Measurements from ENCODE around the gene SLC23A2.
"Not testable (repeated sequence)": the region's sequence is repeated elsewhere in the genome, so short reads cannot be mapped to it uniquely, and the experiment has no call there.

Gene SLC23A2

DNA sequence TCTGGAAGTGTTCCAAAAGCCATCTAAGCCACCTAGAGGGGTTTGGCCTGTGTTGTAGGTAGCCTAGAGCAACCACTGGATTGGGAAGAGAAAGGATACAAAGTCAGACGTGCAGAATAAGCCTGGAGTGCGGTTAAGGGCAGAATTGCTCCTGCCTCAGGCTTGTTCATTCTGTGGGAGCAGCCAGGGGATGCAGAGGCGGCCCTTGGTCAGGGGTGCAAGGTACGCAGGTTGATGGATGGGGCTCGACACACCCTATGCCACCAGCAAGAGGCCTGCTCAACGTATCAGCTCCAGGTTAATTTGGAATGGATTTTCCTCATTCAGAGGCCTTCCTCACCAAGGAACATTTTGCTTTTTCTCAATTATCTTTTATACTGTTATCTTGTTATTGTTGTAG, 129.8 kb downstream of the SLC23A2 start:
- DNase-seq = no peak

GRCh38 chr20:4870906-4871305, 130.4 kb downstream of the SLC23A2 start:
- DNase-seq = no peak

- peak; percentile 67 for DNase-seq
These were observed 131.8 kb downstream of the SLC23A2 start for GRCh38 chr20:4869290-4870193.

DNA sequence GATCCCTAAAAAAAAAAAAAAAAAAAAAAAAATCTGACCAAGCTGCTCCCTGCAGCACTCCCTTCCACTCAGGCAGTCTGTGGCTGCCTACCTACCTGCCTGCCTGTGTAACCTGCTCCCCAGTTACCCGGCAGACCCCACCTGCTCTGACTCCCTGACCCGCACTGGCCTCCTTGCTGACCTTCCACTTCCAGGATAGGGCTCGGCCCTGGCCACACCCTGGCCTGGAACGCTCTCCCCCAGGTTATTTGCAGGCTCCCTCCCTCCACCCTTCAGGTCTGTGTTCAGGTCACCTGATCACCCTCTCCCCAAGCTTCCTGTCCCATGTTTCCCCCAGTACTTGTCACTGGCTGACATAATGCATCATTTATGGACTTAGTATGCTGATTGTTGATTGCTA, 134.3 kb downstream of the SLC23A2 start:
- DNase-seq = no peak

DNA sequence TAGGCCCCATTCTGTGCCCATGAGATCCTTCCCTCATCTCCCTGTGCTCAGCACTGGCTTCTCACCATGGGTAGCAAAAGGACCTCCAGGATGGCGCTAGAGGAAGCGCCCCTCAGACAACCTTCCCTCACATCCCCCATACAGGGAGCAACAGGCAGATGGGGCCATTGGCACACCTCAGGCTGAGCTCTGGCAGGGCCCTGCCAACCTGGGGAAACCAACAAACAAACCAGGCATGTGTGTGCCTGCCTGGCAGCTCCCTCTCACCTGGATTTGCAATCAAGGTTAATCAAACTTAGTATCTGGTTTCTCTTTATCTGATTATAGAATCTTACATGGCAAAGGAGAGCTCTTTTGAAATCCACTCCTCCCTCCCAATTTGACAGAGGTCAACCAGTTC, 134.9 kb downstream of the SLC23A2 start:
- no peak for DNase-seq

DNA sequence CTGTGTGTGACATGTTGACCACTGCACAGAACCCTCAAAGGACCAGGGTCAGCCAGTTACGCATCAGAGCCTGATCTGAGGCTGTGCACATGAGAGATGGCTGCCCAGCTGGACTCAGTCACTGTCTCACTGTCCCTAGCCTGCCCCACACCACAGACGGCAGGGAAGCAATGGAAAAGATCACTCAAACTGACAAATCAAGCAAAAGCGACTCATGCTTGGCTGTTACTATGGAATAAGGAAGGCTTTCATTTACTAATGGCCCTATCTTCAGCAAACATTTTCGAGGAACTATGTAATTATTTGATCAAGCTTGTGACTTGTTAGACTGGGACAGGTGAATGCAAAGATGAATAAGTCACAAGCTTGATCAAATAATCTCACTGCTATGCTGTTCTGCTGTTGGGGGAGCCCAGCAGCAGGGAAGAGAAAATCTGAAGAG, 137.0 kb downstream of the SLC23A2 start:
- DNase-seq = no peak

DNA sequence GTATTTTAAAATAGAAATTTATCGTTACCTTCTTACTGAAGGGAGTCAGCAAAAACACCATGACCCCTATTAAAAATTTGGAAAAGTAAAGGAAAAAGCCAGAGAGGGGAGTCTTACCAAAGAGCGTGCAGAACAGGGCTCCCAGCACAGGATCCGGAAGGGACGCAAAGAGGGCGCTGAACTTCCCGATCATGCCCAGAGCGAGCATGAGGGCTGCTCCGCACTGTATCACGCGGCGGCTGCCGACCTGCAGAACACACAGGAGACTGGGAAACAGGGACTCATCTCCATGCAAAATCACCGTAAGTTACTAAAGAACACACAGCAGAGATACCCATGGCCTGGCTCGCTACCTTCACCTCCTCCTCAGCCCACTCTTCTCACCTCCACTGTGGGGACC, 138.6 kb downstream of the SLC23A2 start:
- DNase-seq = no peak

- DNase-seq = no peak
These were observed 139.3 kb downstream of the SLC23A2 start for GRCh38 chr20:4861961-4862360.

DNA sequence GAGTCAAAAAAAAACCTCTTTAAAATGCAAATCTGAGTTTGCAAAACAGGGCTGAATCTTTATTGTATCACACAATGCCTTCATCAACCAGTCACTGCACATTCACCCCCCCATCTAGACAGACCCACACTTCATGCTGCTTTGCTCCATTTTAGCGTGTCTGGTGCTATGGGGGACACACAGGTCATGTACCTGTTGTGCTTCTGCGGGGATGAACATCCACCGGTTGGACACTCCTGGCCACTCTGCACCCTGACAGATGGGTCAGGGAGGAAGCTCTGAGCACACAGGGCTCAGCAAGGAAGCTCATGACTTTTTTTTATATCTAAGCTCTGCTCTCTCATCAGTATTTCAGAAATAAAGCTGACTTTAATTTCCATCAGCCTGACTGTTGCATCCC, 143.3 kb downstream of the SLC23A2 start:
- no peak for DNase-seq

DNA sequence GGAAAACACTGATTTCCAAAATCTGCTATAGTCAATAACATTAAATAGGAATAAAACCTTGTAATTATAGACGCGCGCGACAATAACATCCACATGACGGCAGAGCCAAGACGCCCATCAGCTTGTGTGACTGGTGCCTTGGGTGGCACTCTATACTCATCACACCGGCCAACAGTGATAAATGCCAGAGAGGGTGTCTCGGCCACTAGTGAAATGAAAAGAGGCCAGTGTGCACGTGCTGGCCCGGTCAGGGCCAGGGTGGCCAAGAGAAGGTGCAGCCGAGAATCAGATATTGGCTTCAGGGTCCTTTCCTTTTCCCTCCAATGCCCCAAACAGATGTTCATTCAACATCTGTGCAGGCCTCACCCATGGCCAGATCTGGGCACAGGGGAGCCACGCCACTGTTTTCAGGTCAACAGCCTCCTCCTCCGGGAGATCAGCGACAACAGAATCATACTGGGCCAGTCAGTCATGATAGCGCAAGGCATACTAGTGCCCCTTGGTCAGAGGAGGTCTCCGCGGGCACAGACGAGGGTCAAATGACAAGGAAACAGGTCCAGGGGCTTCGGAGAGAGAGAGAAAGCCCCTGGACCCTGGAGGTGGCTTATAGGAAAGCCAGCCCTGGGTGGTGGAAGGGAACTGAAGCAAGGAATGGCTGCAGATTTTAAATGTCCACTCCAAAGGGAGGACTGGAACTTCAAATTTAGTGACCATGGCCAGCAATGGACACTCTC, 145.1 kb downstream of the SLC23A2 start:
- no peak for DNase-seq

DNA sequence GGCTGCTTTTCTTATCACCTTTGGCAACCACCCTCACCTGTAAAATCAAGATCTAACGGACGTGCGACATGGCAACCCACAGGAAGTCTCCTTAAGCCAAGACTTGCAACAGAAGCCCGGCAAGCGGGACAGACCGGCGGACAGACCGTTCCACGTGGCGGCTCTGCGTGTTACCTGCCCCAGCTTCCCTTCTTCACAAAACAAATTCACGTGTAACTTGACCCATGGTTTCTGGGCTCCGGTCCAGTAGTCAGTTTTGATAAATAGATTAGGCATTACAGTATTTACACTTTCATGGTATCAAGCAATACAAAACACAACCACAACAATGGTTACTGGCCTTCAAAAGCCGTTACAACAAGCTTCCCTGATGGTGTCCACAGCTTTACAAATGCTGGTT, 145.8 kb downstream of the SLC23A2 start:
- no peak for DNase-seq

DNA sequence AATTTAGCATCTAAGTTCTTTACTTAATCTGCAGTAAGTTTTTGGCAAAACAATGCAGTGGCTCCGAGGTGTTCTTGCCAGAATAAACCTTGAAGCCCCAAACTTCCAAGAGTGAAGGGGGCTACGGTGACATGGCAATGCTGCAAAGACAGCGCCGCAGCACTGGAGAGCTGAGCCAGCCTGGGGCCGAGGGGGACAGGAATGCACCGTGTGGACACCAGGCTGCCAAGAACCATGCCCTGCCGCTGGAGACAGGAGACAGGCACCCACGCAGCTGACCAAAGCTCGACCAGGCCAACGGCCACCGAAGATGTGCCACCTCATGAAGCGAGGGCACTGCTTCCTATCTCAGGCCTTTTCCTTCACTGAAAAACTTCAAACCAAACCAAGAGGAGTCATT, 146.2 kb downstream of the SLC23A2 start:
- no peak for DNase-seq

DNA sequence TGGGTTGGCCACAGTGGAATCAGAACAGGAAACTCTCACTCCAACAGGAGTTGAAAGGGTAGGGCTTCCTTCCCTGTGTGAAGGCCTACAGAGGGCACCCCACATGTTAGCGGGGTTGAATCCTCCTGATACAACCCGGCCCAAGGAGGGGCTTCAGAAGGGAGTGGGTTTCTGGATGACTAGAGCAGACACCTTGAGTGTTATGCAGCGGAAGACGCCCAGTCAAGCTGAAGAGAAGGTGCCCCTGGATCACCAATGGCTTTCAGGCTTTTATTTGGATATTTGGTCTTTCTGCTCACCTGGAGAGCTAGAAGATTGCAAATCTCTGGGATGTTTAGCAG, 146.8 kb downstream of the SLC23A2 start:
- DNase-seq = no peak

DNA sequence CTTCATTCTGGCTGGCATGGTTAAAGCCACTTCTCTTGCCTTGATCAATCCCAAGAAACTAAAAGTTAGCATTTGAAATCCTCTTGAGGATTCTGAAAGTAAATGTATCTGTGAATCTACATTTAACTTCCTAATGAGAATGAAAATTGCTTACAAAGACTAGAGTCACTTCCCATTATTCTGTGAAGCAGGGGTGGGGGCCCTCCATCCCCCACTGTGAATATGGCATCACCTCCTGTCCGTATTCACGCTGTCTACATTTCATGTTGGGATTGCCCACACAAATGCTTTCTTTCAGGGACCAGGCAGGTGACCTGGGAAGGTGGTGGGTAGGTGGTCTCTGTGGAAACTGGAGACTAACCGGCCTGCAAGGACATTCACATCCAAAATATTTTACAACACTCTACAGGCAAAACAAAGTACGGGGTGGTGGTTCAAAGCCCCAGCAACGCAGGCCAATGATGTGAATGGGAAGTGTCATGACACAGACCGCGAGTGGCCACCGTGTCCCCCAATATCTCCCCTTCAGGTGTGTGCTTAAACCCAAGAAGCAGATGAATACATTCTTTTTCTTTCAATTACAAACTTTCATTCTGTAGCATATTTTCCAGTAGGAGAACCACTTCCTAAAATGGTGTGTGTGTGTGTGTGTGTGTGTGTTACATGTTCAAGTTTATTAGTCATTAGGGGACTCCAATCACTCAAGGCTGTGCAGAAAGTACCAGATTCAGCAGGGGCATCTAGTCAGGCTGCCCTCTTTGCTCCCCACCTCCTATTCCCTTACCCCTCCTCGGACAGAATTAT, 147.4 kb downstream of the SLC23A2 start:
- no peak for DNase-seq

DNA sequence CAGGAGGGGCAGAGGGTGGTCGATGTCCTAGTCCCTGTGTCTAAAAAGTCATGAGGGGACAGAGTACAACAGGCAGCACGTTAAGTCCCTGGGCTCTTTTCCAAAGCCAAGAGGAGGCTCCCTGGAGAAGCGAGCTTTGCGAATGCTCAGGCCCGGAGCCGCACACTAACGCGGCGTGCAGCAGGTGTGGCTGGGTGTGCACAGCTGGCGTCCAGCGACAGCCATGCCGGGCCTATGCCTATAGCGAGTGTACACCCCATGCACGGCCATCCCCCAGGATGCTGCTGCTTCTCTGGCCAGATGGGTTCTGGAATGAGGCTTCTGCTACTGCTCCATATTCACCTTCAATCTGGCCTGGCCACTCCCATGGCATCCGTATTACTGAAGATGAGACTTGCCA, 148.3 kb downstream of the SLC23A2 start:
- no peak for DNase-seq

GRCh38 chr20:4850960-4851359, 150.3 kb downstream of the SLC23A2 start:
- DNase-seq = no peak

DNA sequence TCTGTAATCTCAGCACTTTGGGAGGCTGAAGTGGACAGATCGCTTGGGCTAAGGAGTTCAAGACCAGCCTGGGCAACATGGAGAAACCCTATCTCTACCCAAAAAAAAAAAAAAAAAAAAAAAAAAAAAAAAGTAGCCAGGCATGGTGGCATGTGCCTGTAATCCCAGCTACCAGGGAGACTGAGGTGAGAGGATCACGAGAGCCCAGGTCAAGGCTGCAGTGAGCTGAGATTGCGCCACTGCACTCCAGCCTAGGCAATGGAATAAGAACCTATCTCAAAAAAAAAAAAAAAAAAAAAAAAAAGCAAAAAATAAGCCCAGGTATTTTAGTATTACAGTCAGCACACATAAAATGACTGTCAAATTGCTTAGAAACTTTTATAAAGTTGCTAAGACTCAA, 152.5 kb downstream of the SLC23A2 start:
- not testable (repeated sequence) for DNase-seq

- no peak for DNase-seq
These were observed 153.3 kb downstream of the SLC23A2 start for GRCh38 chr20:4848041-4848440.

GRCh38 chr20:4846821-4847220, 154.5 kb downstream of the SLC23A2 start:
- DNase-seq = no peak

DNA sequence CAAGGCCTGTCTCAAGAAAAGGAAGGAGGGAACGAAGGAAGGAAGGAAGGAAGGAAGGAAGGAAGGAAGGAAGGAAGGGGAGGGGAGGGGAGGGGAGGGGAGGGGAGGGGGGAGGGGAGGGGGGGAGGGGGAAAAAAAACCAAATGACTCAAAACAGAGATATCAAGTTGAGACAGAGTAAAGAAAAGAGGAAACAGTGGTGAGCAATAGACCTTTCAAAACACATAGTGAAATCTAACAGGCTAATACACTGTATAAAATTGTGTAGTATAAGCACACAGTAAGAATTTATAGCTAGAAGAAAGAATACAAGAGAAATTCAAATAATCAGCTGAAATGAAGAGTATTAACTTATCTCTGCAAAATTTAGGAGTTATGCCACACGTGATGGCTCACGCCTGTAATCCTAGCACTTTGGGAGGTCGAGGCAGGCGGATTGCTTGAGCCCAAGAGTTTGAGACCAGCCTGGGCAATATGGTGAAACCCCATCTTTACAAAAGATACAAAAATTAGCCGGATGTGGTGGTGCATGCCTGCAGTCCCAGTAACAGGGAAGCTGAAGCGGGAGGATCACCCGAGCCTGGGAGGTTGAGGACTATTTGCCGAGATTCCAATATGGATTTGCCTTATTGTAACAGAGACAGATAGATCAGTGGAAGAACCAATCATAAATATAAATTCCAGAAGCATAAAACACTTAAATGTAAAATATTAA, 156.4 kb downstream of the SLC23A2 start:
- no peak for DNase-seq

GRCh38 chr20:4844325-4844724, 157.0 kb downstream of the SLC23A2 start:
- DNase-seq = no peak

- no peak for DNase-seq
These were observed 160.5 kb downstream of the SLC23A2 start for GRCh38 chr20:4840801-4841200.

DNA sequence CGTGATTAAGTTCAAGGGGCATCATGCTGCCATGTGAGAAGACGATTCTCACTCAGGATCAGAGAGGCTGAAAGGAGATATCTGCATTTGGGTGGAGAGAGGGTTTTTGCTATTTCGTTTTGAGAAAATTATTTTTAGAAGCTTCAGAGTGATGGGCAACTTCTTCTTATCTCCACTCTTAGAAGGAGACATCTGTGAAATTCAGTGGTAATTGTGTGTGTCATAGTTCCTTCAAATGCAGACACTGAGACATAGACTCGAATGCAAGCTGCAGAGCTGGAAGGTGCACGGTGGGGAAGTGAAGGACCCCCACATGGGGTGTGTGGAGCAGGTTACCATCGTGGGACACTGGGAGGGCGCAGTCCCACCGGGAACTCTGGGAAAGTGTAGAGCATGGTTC, 162.8 kb downstream of the SLC23A2 start:
- no peak for DNase-seq
